Measurements from ENCODE around the gene TNFRSF21. TPM values are rescaled to one million over a fixed set of nuclear protein-coding genes. Genes with fewer than 3 reads are reported as not detected.

Gene TNFRSF21
- polyA plus RNA-seq, 3 donors: 0.43 to 0.86 (median 0.58) TPM

DNA sequence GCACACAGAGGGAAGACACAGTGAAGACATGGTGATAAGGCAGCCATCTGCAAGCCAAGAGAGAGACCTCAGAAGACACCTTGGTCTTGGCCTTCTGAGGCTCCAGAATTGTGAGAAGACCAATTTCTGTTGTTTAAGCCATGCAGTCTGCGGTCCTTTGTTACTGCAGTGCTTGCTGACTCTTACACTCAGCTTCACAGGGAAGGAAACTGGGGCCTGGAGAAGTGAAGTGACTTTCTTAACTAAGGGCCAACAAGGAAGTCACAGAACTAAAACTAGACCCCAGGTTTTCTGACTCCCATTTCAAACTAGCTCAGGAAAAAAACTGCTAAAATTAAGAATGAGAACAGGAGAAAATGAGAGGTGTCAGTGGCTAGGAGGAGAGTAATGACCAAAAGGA lies 74.3 kb downstream of the TNFRSF21 start:
- Mint-ChIP-seq H3K9me3 (no peaks in the 10 kb centered on the region), H3K4me1 (peaks cover 41% of the 10 kb centered on the region), H3K27me3 (ENCODE audit: low read depth in 3 of 3) (no peaks in the 10 kb centered on the region), H3K4me3 (no peak overlapping the region), H3K36me3 (no peaks in the 10 kb centered on the region), H3K27ac (peak overlapping the region; percentile 59 to 90 (median 85))
- no peaks in the 10 kb centered on the region for H3K79me2 ChIP-seq (ENCODE audit: insufficient read depth, low read length)
- H3K9ac ChIP-seq (ENCODE audit: insufficient read depth, low read length, poor library complexity, severe bottlenecking): no peak overlapping the region
- no peaks in the 10 kb centered on the region for H3K36me3 ChIP-seq (replicated peaks in 1 of 2; ENCODE audit: control insufficient read depth in 1 of 2, insufficient read depth in 2 of 2, low read length in 2 of 2)
- intact Hi-C loops (cut with micrococcal nuclease): loop anchor here in 1 of 2 donors (5.0 kb wide), 1 partner anchor 68 kb away; no protein-coding TSS in a partner anchor
- TF ChIP-seq CTCF (IDR thresholded peaks at IDR 0.05): no peak
- no CpG with 5 or more reads among the region's 1 CpG for WGBS (ENCODE audit: insufficient coverage)
- no peak overlapping the region for H2AFZ ChIP-seq (ENCODE audit: insufficient read depth, low read depth, low read length, poor library complexity, severe bottlenecking)
- H3K27me3 ChIP-seq (ENCODE audit: control insufficient read depth in 2 of 2, insufficient read depth in 2 of 2, low read length in 2 of 2): no peaks in the 10 kb centered on the region
- H4K20me1 ChIP-seq (ENCODE audit: insufficient read depth, low read length): no peaks in the 10 kb centered on the region
- H3K4me2 ChIP-seq (replicated peaks; ENCODE audit: extremely low read depth, low read length, poor library complexity, severe bottlenecking): no peak overlapping the region
- H3K4me3 ChIP-seq (replicated peaks in 1 of 3; ENCODE audit: low read depth in 2 of 3, low read length in 3 of 3): no peak overlapping the region
- peaks cover 25 to 29% of the 10 kb centered on the region in 2 donors for H3K4me1 ChIP-seq (ENCODE audit: control insufficient read depth in 1 of 2, insufficient read depth in 2 of 2, low read length in 2 of 2)
- H3K9me3 ChIP-seq (replicated peaks in 1 of 2; ENCODE audit: control insufficient read depth in 1 of 2, insufficient read depth in 1 of 2, low read length in 2 of 2): no peaks in the 10 kb centered on the region
- DNase-seq: peak in 1 of 3 donors; percentile 17
- H3K27ac ChIP-seq (ENCODE audit: low read depth in 1 of 2, low read length in 2 of 2): peak overlapping the region in 1 of 2 donors; percentile 4

DNA sequence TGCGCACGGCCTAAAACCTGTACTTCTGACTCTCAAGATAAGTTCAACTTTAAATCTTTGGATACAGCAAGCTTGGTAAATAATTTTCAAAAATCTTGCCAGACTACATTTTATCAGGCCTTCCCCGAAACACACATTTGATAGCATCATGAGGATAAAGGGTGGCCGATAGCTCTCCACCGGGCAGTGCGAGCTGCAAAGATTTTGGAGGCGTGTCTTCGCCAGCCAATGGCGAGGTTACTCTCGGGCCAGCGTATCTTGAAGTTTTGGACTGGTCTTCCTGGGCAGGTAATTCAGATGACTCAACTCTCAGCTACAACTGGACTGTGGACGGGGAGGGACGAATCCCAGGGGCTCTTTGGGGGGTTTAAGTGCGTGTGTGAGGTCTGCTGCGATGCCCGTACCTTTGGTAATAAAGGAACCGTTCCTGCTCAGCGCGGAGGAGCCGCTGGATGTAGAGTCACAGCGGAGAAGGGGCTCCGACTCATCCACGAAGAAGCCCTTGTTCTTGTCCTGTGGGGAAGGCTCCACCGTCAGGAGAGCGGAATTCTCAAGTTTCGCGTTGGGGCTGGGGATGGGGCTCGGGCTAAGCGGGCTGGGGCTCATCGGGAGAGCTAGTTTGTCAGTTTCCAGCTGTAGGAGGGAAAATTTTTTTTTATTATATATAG lies 75.3 kb downstream of the TNFRSF21 start:
- 95% methylated on average over 21 of the region's 30 CpGs for WGBS (ENCODE audit: insufficient coverage)
- peaks cover 35% of the 10 kb centered on the region for H3K4me1 Mint-ChIP-seq

More for the DNA sequence above, 75.3 kb downstream of the TNFRSF21 start:
- Histone ChIP-seq H3K27ac (ENCODE audit: low read depth in 1 of 2, low read length in 2 of 2) (no peak overlapping the region), H3K4me3 (replicated peaks in 1 of 3; ENCODE audit: low read depth in 2 of 3, low read length in 3 of 3) (no peak overlapping the region), H3K27me3 (ENCODE audit: control insufficient read depth in 2 of 2, insufficient read depth in 2 of 2, low read length in 2 of 2) (no peaks in the 10 kb centered on the region), H3K9me3 (replicated peaks in 1 of 2; ENCODE audit: control insufficient read depth in 1 of 2, insufficient read depth in 1 of 2, low read length in 2 of 2) (no peaks in the 10 kb centered on the region), H3K4me1 (ENCODE audit: control insufficient read depth in 1 of 2, insufficient read depth in 2 of 2, low read length in 2 of 2) (peaks cover 29 to 30% of the 10 kb centered on the region in 2 donors), H3K36me3 (replicated peaks in 1 of 2; ENCODE audit: control insufficient read depth in 1 of 2, insufficient read depth in 2 of 2, low read length in 2 of 2) (no peaks in the 10 kb centered on the region), H4K20me1 (ENCODE audit: insufficient read depth, low read length) (no peaks in the 10 kb centered on the region), H3K4me2 (replicated peaks; ENCODE audit: extremely low read depth, low read length, poor library complexity, severe bottlenecking) (no peak overlapping the region), H3K79me2 (ENCODE audit: insufficient read depth, low read length) (no peaks in the 10 kb centered on the region), H2AFZ (ENCODE audit: insufficient read depth, low read depth, low read length, poor library complexity, severe bottlenecking) (no peak overlapping the region), H3K9ac (ENCODE audit: insufficient read depth, low read length, poor library complexity, severe bottlenecking) (no peak overlapping the region)
- no peak overlapping the region for H3K4me3 Mint-ChIP-seq
- no peak for DNase-seq
- H3K27me3 Mint-ChIP-seq (ENCODE audit: low read depth in 3 of 3): no peaks in the 10 kb centered on the region
- TF ChIP-seq CTCF (IDR thresholded peaks at IDR 0.05): no peak
- no peaks in the 10 kb centered on the region for H3K36me3 Mint-ChIP-seq
- intact Hi-C loops (cut with micrococcal nuclease): no loop called here
- H3K27ac Mint-ChIP-seq: peak overlapping the region in 1 of 7 donors; percentile 40
- no peaks in the 10 kb centered on the region for H3K9me3 Mint-ChIP-seq
